Measurements from ENCODE around the gene RAG2.

DNA sequence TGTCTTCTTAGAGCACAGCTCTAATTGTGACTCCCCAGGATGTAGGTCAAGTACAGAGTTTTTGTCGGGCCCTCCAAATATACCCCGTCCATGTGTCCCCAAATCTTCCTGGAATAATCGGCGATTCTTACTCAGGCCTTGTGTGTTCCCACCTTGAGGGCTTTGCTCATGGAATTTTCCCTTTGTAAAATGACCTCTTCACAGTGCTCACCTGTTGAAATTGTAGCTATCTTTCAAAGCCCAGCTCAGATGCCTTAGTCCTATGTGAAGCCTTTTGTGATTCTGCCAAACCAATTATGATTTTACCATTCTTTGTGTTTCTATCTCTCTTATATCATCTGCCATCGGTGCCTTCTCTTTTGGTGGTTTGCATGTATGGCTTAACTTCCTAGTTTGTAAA, 30.1 kb upstream of the RAG2 start:
- TF ChIP-seq, protein P1, sequence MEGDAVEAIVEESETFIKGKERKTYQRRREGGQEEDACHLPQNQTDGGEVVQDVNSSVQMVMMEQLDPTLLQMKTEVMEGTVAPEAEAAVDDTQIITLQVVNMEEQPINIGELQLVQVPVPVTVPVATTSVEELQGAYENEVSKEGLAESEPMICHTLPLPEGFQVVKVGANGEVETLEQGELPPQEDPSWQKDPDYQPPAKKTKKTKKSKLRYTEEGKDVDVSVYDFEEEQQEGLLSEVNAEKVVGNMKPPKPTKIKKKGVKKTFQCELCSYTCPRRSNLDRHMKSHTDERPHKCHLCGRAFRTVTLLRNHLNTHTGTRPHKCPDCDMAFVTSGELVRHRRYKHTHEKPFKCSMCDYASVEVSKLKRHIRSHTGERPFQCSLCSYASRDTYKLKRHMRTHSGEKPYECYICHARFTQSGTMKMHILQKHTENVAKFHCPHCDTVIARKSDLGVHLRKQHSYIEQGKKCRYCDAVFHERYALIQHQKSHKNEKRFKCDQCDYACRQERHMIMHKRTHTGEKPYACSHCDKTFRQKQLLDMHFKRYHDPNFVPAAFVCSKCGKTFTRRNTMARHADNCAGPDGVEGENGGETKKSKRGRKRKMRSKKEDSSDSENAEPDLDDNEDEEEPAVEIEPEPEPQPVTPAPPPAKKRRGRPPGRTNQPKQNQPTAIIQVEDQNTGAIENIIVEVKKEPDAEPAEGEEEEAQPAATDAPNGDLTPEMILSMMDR (IDR thresholded peaks at IDR 0.05) = no peak
- TF ChIP-seq POLR2A (IDR thresholded peaks at IDR 0.05) = no peak
